Measurements from ENCODE around the gene P2RY2.
"Not testable (repeated sequence)": the region's sequence is repeated elsewhere in the genome, so short reads cannot be mapped to it uniquely, and the experiment has no call there.

P2RY2 gene

GRCh38 chr11:73274191-73274590 is 56.1 kb downstream of the P2RY2 start:
- not testable (repeated sequence) for H3K4me3 ChIP-seq (ENCODE audit: low read depth in 1 of 2, low read length in 2 of 2); H3K9me3 ChIP-seq (ENCODE audit: control insufficient read depth in 1 of 2, low read length in 2 of 2); H3K27ac ChIP-seq (ENCODE audit: low read length); H3K27me3 ChIP-seq (ENCODE audit: low read depth, low read length); H3K4me1 ChIP-seq (ENCODE audit: control insufficient read depth in 1 of 2, insufficient read depth in 2 of 2, low read length in 2 of 2); H3K36me3 ChIP-seq (ENCODE audit: control insufficient read depth in 1 of 2, insufficient read depth in 2 of 2, low read length in 2 of 2)

- peaks cover 5 to 8% of the 10 kb centered on the region in 2 donors for H3K4me1 ChIP-seq (ENCODE audit: control insufficient read depth in 1 of 2, insufficient read depth in 2 of 2, low read length in 2 of 2)
- H3K9me3 ChIP-seq (ENCODE audit: control insufficient read depth in 1 of 2, low read length in 2 of 2) = no peaks in the 10 kb centered on the region
- no peaks in the 10 kb centered on the region for H3K27me3 ChIP-seq (ENCODE audit: low read depth, low read length)
- H3K36me3 ChIP-seq (ENCODE audit: control insufficient read depth in 1 of 2, insufficient read depth in 2 of 2, low read length in 2 of 2) = no peaks in the 10 kb centered on the region
- no peak overlapping the region for H3K4me3 ChIP-seq (ENCODE audit: low read depth in 1 of 2, low read length in 2 of 2)
- no peak overlapping the region for H3K27ac ChIP-seq (ENCODE audit: low read length)
Observed at GRCh38 chr11:73274722-73275380, 56.8 kb downstream of the P2RY2 start.

GRCh38 chr11:73275381-73275750 is 57.3 kb downstream of the P2RY2 start:
- Histone ChIP-seq H3K4me3 (ENCODE audit: low read depth in 1 of 2, low read length in 2 of 2) (no peak overlapping the region), H3K27me3 (ENCODE audit: low read depth, low read length) (no peaks in the 10 kb centered on the region), H3K36me3 (ENCODE audit: control insufficient read depth in 1 of 2, insufficient read depth in 2 of 2, low read length in 2 of 2) (no peaks in the 10 kb centered on the region), H3K9me3 (ENCODE audit: control insufficient read depth in 1 of 2, low read length in 2 of 2) (no peaks in the 10 kb centered on the region), H3K27ac (ENCODE audit: low read length) (no peak overlapping the region), H3K4me1 (ENCODE audit: control insufficient read depth in 1 of 2, insufficient read depth in 2 of 2, low read length in 2 of 2) (peaks cover 1 to 8% of the 10 kb centered on the region in 2 donors)

GRCh38 chr11:73277467-73277866 is 59.4 kb downstream of the P2RY2 start:
- Histone ChIP-seq H3K4me3 (ENCODE audit: low read depth in 1 of 2, low read length in 2 of 2) (no peak overlapping the region), H3K9me3 (ENCODE audit: control insufficient read depth in 1 of 2, low read length in 2 of 2) (no peaks in the 10 kb centered on the region), H3K36me3 (ENCODE audit: control insufficient read depth in 1 of 2, insufficient read depth in 2 of 2, low read length in 2 of 2) (no peaks in the 10 kb centered on the region), H3K27me3 (ENCODE audit: low read depth, low read length) (no peaks in the 10 kb centered on the region), H3K4me1 (ENCODE audit: control insufficient read depth in 1 of 2, insufficient read depth in 2 of 2, low read length in 2 of 2) (peaks cover 0 to 8% of the 10 kb centered on the region in 2 donors), H3K27ac (ENCODE audit: low read length) (no peak overlapping the region)

- Histone ChIP-seq H3K4me3 (ENCODE audit: low read depth in 1 of 2, low read length in 2 of 2) (no peak overlapping the region), H3K9me3 (ENCODE audit: control insufficient read depth in 1 of 2, low read length in 2 of 2) (no peaks in the 10 kb centered on the region), H3K36me3 (ENCODE audit: control insufficient read depth in 1 of 2, insufficient read depth in 2 of 2, low read length in 2 of 2) (no peaks in the 10 kb centered on the region), H3K27me3 (ENCODE audit: low read depth, low read length) (no peaks in the 10 kb centered on the region), H3K4me1 (ENCODE audit: control insufficient read depth in 1 of 2, insufficient read depth in 2 of 2, low read length in 2 of 2) (peaks cover 0 to 3% of the 10 kb centered on the region in 2 donors), H3K27ac (ENCODE audit: low read length) (no peak overlapping the region)
Observed at GRCh38 chr11:73280626-73281025, 62.5 kb downstream of the P2RY2 start.

- H3K27ac ChIP-seq (ENCODE audit: low read length) = no peak overlapping the region
- H3K36me3 ChIP-seq (ENCODE audit: control insufficient read depth in 1 of 2, insufficient read depth in 2 of 2, low read length in 2 of 2) = no peaks in the 10 kb centered on the region
- H3K9me3 ChIP-seq (ENCODE audit: control insufficient read depth in 1 of 2, low read length in 2 of 2) = no peaks in the 10 kb centered on the region
- H3K4me3 ChIP-seq (ENCODE audit: low read depth in 1 of 2, low read length in 2 of 2) = no peak overlapping the region
- no peaks in the 10 kb centered on the region for H3K27me3 ChIP-seq (ENCODE audit: low read depth, low read length)
- H3K4me1 ChIP-seq (ENCODE audit: control insufficient read depth in 1 of 2, insufficient read depth in 2 of 2, low read length in 2 of 2) = peaks cover 0 to 3% of the 10 kb centered on the region in 2 donors
Observed at GRCh38 chr11:73281201-73281741, 63.2 kb downstream of the P2RY2 start.

GRCh38 chr11:73281796-73282660 is 63.9 kb downstream of the P2RY2 start:
- Histone ChIP-seq H3K9me3 (ENCODE audit: control insufficient read depth in 1 of 2, low read length in 2 of 2) (no peaks in the 10 kb centered on the region), H3K27me3 (ENCODE audit: low read depth, low read length) (no peaks in the 10 kb centered on the region), H3K36me3 (ENCODE audit: control insufficient read depth in 1 of 2, insufficient read depth in 2 of 2, low read length in 2 of 2) (no peaks in the 10 kb centered on the region), H3K4me1 (ENCODE audit: control insufficient read depth in 1 of 2, insufficient read depth in 2 of 2, low read length in 2 of 2) (peaks cover 0 to 3% of the 10 kb centered on the region in 2 donors), H3K4me3 (ENCODE audit: low read depth in 1 of 2, low read length in 2 of 2) (no peak overlapping the region), H3K27ac (ENCODE audit: low read length) (no peak overlapping the region)

GRCh38 chr11:73283276-73284000 is 65.4 kb downstream of the P2RY2 start:
- no peak overlapping the region for H3K27ac ChIP-seq (ENCODE audit: low read length)
- H3K4me3 ChIP-seq (ENCODE audit: low read depth in 1 of 2, low read length in 2 of 2) = no peak overlapping the region
- no peaks in the 10 kb centered on the region for H3K27me3 ChIP-seq (ENCODE audit: low read depth, low read length)
- no peaks in the 10 kb centered on the region for H3K9me3 ChIP-seq (ENCODE audit: control insufficient read depth in 1 of 2, low read length in 2 of 2)
- H3K4me1 ChIP-seq (ENCODE audit: control insufficient read depth in 1 of 2, insufficient read depth in 2 of 2, low read length in 2 of 2) = peaks cover 0 to 4% of the 10 kb centered on the region in 2 donors
- H3K36me3 ChIP-seq (ENCODE audit: control insufficient read depth in 1 of 2, insufficient read depth in 2 of 2, low read length in 2 of 2) = no peaks in the 10 kb centered on the region

GRCh38 chr11:73284106-73284505 is 66.0 kb downstream of the P2RY2 start:
- no peak overlapping the region for H3K27ac ChIP-seq (ENCODE audit: low read length)
- no peaks in the 10 kb centered on the region for H3K27me3 ChIP-seq (ENCODE audit: low read depth, low read length)
- peaks cover 7 to 11% of the 10 kb centered on the region in 2 donors for H3K4me1 ChIP-seq (ENCODE audit: control insufficient read depth in 1 of 2, insufficient read depth in 2 of 2, low read length in 2 of 2)
- no peak overlapping the region for H3K4me3 ChIP-seq (ENCODE audit: low read depth in 1 of 2, low read length in 2 of 2)
- H3K36me3 ChIP-seq (ENCODE audit: control insufficient read depth in 1 of 2, insufficient read depth in 2 of 2, low read length in 2 of 2) = no peaks in the 10 kb centered on the region
- H3K9me3 ChIP-seq (ENCODE audit: control insufficient read depth in 1 of 2, low read length in 2 of 2) = no peaks in the 10 kb centered on the region

GRCh38 chr11:73285721-73286120 is 67.6 kb downstream of the P2RY2 start:
- no peak overlapping the region for H3K4me3 ChIP-seq (ENCODE audit: low read depth in 1 of 2, low read length in 2 of 2)
- H3K27ac ChIP-seq (ENCODE audit: low read length) = no peak overlapping the region
- no peaks in the 10 kb centered on the region for H3K9me3 ChIP-seq (ENCODE audit: control insufficient read depth in 1 of 2, low read length in 2 of 2)
- peaks cover 11 to 15% of the 10 kb centered on the region in 2 donors for H3K4me1 ChIP-seq (ENCODE audit: control insufficient read depth in 1 of 2, insufficient read depth in 2 of 2, low read length in 2 of 2)
- H3K36me3 ChIP-seq (ENCODE audit: control insufficient read depth in 1 of 2, insufficient read depth in 2 of 2, low read length in 2 of 2) = no peaks in the 10 kb centered on the region
- H3K27me3 ChIP-seq (ENCODE audit: low read depth, low read length) = no peaks in the 10 kb centered on the region

Measured in muscle layer of duodenum (tissue), 2 donors.